Activated B cell treated with CpG ODN at 0.5 μM for 24 hours (primary cell): ENCODE results near the gene DLEC1. TPM values are rescaled to one million over a fixed set of nuclear protein-coding genes. Genes with fewer than 3 reads are reported as not detected.

Experiments used
- ATAC-seq: fragments of 200-7000 bp; cut with Tn5 transposase; one replicate; pipeline ENCODE4 v1.10.0; 2021; ENCODE audit warnings: low read depth, mild to moderate bottlenecking, moderate library complexity
- CTCF ChIA-PET: fragments of 350-600 bp; sonication (Branson Sonifier 250); formaldehyde crosslinking; loops from one replicate; lab custom pipeline; 2021; ENCODE audit warnings: antibody characterized with exemption; lab: Charles Lee
- POLR2A ChIA-PET: fragments of 350-600 bp; sonication (Branson Sonifier 250); formaldehyde crosslinking; loops from one replicate; lab custom pipeline; 2021; ENCODE audit warnings: antibody characterized with exemption; lab: Charles Lee
- DNase-seq: peaks from one replicate; pipeline ENCODE4 v3.0.0; 2022
- H3K27ac Mint-ChIP-seq: one replicate; pipeline ENCODE4 v1.8.0; 2020; ENCODE audit warnings: mixed read lengths
- H3K27me3 Mint-ChIP-seq: one replicate; pipeline ENCODE4 v1.8.0; 2021; ENCODE audit warnings: mixed read lengths
- H3K36me3 Mint-ChIP-seq: one replicate; pipeline ENCODE4 v1.8.0; 2021; ENCODE audit warnings: low read depth, mixed read lengths
- H3K4me1 Mint-ChIP-seq: one replicate; pipeline ENCODE4 v1.8.0; 2021; ENCODE audit warnings: mixed read lengths
- H3K4me3 Mint-ChIP-seq: one replicate; pipeline ENCODE4 v1.8.0; 2020; ENCODE audit warnings: mild to moderate bottlenecking, mixed read lengths
- H3K9me3 Mint-ChIP-seq: one replicate; pipeline ENCODE4 v1.8.0; 2020; ENCODE audit warnings: mixed read lengths
- intact Hi-C: fragments of 100-400 bp; cut with micrococcal nuclease; formaldehyde crosslinking; loops from one replicate; pipeline ENCODE4 v1.15.1; 2024
- total RNA-seq: library from RNA; stranded (reverse); gene quantifications from 2 replicates; pipeline ENCODE4 v1.2.3, GENCODE V29; 2022
- TF ChIP-seq, protein P1 (sequence below): fragments of 200-600 bp; IDR thresholded peaks from one replicate; pipeline ENCODE4 v1.8.0; 2022; ENCODE audit warnings: antibody characterized with exemption, mild to moderate bottlenecking

DLEC1 gene
- total RNA-seq, 1 donor from 2014 or later: 0.11 TPM

DNA sequence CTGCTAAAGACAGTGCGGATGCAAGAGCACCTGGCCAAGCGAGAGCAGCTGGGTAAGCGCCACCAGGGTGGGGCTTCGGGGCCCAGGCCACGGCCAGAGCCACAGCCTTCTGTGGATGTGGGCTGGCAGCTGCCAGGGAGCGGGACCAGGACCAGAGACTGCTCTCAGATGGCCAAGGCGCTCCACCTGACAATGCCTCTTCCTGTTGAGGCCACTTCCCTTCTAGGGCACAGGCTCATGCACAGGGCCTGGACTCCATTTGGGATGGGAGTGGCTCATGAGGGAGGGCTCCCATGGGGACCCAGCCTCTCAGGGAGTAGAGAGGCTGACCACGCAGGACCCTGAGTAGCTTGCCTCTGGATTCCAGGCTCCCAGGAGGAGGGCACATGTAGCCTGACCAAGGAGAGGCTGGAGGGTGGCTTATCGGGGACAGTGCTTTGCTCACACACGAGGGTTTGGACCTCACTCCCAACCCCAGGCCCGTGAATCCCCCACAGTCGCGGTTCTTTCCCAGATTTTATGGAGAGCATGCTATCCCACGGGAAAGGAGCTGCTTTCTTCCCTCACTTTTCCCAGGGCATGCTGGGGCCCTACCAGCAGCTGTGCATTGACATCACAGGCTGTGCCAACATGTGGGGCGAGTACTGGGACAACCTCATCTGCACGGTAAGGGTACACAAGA is 72.8 kb downstream of the DLEC1 start:
- Mint-ChIP-seq H3K27me3 (peaks cover 5% of the 10 kb centered on the region), H3K27ac (no peak overlapping the region), H3K36me3 (no peaks in the 10 kb centered on the region), H3K9me3 (no peaks in the 10 kb centered on the region), H3K4me3 (no peak overlapping the region), H3K4me1 (peaks cover 14% of the 10 kb centered on the region)
- intact Hi-C loops: no loop called here
- CTCF ChIA-PET: no interaction called here
- ATAC-seq (no peak), DNase-seq (peak; percentile 8)
- TF ChIP-seq, protein P1, sequence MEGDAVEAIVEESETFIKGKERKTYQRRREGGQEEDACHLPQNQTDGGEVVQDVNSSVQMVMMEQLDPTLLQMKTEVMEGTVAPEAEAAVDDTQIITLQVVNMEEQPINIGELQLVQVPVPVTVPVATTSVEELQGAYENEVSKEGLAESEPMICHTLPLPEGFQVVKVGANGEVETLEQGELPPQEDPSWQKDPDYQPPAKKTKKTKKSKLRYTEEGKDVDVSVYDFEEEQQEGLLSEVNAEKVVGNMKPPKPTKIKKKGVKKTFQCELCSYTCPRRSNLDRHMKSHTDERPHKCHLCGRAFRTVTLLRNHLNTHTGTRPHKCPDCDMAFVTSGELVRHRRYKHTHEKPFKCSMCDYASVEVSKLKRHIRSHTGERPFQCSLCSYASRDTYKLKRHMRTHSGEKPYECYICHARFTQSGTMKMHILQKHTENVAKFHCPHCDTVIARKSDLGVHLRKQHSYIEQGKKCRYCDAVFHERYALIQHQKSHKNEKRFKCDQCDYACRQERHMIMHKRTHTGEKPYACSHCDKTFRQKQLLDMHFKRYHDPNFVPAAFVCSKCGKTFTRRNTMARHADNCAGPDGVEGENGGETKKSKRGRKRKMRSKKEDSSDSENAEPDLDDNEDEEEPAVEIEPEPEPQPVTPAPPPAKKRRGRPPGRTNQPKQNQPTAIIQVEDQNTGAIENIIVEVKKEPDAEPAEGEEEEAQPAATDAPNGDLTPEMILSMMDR: no peak
- POLR2A ChIA-PET: no interaction called here

DNA sequence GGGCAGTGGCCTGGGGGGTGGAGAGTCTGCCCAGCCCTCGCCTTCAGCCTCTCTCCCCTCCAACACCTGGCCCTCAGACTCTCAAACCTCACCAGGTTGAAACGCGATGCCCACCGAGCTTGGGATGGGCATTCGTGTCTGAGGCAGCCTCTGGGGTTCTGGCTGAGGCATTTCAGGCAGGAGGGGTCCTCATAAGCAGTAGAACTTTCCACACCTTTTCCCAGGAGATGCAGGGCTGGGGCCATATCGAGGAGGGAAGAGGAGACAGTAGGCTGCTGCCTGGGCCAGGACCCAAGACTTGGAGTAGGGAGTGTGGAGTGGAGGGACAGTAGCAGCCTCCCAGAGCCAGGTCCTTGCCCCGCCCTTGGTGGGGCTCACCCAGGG is 73.4 kb downstream of the DLEC1 start:
- no peak overlapping the region for H3K27ac Mint-ChIP-seq
- ChIA-PET CTCF (no interaction called here), POLR2A (no interaction called here)
- intact Hi-C loops: no loop called here
- TF ChIP-seq, protein P1: no peak
- peak; percentile 7 for DNase-seq
- peaks cover 14% of the 10 kb centered on the region for H3K4me1 Mint-ChIP-seq
- ATAC-seq: no peak
- H3K36me3 Mint-ChIP-seq: no peaks in the 10 kb centered on the region
- no peaks in the 10 kb centered on the region for H3K9me3 Mint-ChIP-seq
- H3K27me3 Mint-ChIP-seq: peaks cover 5% of the 10 kb centered on the region
- H3K4me3 Mint-ChIP-seq: no peak overlapping the region

DNA sequence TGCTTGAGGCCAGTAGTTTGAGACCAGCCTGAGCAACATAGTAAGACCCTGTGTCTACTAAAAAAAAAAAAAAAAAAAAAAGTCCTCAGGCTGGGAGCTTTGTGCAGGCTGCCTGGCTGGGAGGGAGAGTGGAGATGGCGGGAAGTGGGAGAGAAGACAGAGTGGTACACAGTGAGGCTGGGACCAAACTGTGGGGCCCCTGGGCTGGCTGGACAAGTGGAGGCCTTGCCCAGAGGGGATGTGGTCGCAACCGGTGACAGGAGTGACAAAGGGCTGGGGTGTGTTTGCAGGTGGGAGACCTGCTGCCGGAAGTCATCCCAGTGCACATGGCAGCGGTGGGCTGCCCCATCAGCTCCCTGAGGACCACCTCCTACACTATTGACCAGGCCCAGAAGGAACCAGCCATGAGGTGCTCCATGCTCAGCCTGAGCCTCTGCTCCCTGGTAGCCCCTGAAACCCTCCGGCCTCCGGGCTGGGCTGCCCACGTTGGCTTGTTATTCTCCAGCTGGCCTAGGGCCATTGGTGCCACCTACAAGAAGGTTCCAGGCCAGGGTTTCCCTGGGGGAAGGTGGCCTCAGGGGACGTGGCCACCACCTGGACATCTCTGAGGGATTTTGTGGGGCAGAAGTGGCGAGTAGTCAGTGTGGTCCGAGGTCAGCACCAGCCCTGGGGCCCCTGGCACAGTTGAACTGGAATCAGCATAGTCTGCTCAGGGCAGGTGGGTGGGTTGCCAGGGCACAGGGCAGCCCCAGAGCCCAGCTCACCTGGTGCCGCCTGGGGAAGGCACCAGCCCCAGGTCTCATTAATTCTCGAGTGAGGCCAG is 75.3 kb downstream of the DLEC1 start:
- H3K27me3 Mint-ChIP-seq: no peaks in the 10 kb centered on the region
- peaks cover 4% of the 10 kb centered on the region for H3K36me3 Mint-ChIP-seq
- ATAC-seq (no peak), DNase-seq (no peak)
- no peak overlapping the region for H3K27ac Mint-ChIP-seq
- POLR2A ChIA-PET: no interaction called here
- no peaks in the 10 kb centered on the region for H3K9me3 Mint-ChIP-seq
- intact Hi-C loops: no loop called here
- H3K4me1 Mint-ChIP-seq: peaks cover 16% of the 10 kb centered on the region
- CTCF ChIA-PET: no interaction called here
- TF ChIP-seq, protein P1: no peak
- H3K4me3 Mint-ChIP-seq: no peak overlapping the region

DNA sequence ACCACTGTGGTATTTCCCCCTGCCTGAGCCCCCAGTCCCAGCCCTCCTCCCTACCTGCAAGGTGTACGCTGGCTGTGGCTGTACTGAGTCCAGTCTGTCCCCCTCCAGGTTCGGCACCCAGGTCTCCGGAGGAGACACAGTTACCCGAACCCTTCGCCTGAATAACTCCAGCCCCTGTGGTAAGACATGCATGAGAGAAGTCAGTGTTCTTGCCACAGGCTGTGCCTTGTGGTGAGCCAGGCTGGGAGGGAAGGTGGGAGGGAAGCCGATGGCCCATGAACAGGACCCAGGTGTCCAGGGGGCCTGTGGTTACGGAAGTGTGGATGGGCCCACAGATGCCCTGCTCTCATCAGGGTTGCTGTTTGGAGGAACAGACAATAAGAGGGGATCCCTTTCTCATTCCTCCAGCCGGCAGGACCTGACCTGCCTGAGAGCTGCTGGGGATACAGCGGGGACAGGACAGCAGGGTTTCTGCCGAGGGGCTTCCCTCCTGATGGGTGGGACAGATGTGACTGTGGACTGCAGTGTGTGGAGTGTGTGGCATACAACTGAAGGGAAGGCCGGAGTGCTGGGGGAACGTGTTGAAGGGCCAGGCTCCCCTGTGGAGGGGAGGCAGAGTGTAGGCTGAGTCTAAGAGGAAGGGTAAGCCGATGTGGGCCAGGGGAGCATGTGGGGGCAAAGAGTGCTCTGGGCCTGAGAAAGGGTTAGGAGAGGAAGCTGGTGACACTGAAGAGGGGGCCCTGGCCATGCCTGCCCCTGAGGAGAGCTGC is 76.1 kb downstream of the DLEC1 start:
- H3K4me3 Mint-ChIP-seq: no peak overlapping the region
- H3K4me1 Mint-ChIP-seq: peaks cover 16% of the 10 kb centered on the region
- H3K36me3 Mint-ChIP-seq: peaks cover 8% of the 10 kb centered on the region
- ChIA-PET POLR2A (no interaction called here), CTCF (interaction anchor here (0.8 kb wide), 1 partner anchor 123 kb away, joined by 3 read pairs; no protein-coding TSS in a partner anchor)
- intact Hi-C loops: loop anchor here (5.0 kb wide), 1 partner anchor 112 kb away; no protein-coding TSS in a partner anchor
- no peak for ATAC-seq
- TF ChIP-seq, protein P1: no peak
- H3K27ac Mint-ChIP-seq: no peak overlapping the region
- H3K27me3 Mint-ChIP-seq: no peaks in the 10 kb centered on the region
- DNase-seq: peak; percentile 14
- no peaks in the 10 kb centered on the region for H3K9me3 Mint-ChIP-seq
